ENCODE data around the gene KCNJ6. TPM values are rescaled to one million over a fixed set of nuclear protein-coding genes. Genes with fewer than 3 reads are reported as not detected.

KCNJ6 gene
- total RNA-seq, 2 experiments from 2014 or later = not detected

DNA sequence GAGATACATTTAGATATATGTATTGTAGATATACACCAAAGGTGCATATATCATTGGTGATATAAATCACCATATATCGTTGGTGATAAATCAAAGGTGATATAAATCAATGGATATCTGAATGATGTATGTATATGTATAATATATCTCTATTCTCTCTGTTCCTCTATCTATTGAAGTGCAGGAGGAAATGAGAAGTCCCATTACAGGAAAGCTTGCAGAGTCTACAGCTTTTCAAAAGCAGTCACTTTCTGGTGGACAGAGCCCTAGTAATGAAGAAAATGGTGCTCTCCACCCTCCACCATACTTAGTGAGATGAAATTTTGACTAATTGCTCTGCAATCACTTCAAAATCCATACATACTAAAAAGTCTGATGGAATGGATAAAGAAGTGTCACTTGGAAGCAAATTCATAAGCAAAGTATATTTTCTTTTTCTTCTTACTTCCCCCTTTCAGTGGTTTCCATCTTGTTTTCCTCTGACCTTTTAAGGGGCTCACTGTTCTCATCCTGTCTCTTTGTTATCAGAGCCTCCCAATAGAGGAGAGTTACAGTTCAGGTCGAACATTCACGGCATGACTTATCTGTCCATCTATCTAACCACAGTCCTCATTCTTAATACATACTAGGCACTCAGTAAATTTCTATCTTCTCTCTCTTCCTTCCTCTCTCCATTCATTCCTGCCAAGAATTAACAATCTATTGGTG is 227.2 kb downstream of the KCNJ6 start:
- ATAC-seq = no peak
- no peak overlapping the region for H3K27ac Mint-ChIP-seq
- peaks cover 11% of the 10 kb centered on the region for H3K27me3 Mint-ChIP-seq

DNA sequence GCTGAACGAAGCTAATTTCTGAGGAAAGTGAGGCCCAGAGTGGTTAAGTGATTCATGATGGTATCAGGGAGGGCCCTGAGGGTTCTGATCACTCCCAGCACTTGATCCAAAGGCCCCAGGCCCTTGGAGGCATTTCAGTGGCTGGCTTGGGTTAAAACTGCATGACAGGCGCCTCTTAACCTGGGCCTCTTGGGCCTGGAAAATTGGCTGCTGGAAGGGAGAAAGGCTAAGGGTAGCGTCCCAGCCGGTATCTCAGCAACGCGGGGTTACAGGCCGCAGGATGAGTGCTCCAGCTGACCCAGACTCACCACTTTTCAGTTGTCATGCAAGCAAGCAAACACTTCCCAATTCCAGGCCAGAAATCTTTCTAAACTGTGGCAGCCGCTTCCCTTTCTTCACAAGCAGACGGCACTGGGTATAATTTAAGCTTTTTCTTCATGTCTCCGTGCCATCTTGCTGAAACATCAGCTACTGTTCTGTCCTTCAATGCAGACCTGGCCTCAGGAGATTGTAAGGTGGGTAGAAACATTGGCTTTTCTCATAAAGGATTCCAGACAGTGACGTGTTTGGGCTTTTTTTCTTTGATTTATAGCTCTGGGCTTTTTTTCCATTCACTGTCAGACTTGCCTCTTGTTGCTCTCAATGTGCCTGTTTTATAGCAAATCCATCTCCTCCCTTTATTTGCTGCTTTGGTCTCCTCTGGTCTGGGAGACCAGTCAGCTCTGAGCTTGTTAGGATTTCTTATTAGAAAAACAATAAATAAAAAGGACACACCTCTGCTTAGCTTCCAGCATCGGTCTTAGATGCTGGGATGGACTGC is 229.1 kb downstream of the KCNJ6 start:
- Mint-ChIP-seq H3K27me3 (peaks cover 11% of the 10 kb centered on the region), H3K36me3 (no peaks in the 10 kb centered on the region), H3K9me3 (ENCODE audit: low read depth) (no peaks in the 10 kb centered on the region), H3K4me1 (no peaks in the 10 kb centered on the region), H3K4me3 (no peak overlapping the region), H3K27ac (no peak overlapping the region)
- CTCF ChIA-PET = interaction anchor here (1.6 kb wide), 1 partner anchor 25 kb away, joined by 5 read pairs; no protein-coding TSS in a partner anchor
- DNase-seq (no peak), ATAC-seq (no peak)

More for the DNA sequence above, 227.2 kb downstream of the KCNJ6 start:
- no peaks in the 10 kb centered on the region for H3K9me3 Mint-ChIP-seq (ENCODE audit: low read depth)
- DNase-seq = no peak
- H3K4me1 Mint-ChIP-seq = no peaks in the 10 kb centered on the region
- no peaks in the 10 kb centered on the region for H3K36me3 Mint-ChIP-seq
- CTCF ChIA-PET = no interaction called here
- H3K4me3 Mint-ChIP-seq = no peak overlapping the region

DNA sequence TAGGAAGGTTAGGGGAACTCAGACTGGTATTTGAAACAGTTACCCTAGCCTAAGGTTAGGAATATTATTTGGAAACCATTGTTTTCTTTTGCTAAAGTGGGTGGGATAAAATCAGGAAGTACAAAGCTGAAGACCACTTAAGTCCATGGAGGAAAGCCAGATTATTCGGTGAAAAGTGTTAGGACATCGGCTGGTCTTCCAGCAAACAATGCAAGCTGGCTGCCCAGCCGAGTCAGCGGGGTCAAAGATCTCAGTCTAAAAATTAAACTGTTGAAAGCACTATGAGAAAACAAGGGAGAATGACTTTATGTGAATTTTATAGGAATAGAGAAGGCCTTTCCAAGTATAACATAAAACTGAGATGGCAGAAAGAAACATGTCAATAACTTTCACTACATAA is 231.7 kb downstream of the KCNJ6 start:
- CTCF ChIA-PET = no interaction called here
- ATAC-seq (no peak), DNase-seq (no peak)
- Mint-ChIP-seq H3K36me3 (no peaks in the 10 kb centered on the region), H3K9me3 (ENCODE audit: low read depth) (no peaks in the 10 kb centered on the region), H3K4me1 (no peaks in the 10 kb centered on the region), H3K4me3 (no peak overlapping the region), H3K27me3 (peaks cover 16% of the 10 kb centered on the region), H3K27ac (no peak overlapping the region)

DNA sequence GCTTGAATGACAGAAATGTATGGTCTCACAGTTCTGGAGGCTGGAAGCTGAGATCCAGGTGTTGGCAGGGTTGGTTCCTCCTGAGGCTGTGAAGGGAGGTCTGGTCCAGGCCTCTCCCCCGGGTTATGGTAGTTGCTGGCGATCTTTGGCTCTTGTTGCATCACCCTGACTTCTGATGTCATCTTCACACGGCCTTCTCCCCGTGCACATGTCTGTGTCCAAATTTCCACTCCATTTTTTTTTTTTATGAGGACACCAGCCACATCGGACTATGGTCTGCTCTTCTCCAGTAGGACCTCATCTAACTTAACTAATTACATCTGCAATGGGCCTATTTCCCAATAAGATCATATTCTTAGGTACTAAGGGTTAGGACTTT is 232.2 kb downstream of the KCNJ6 start:
- DNase-seq (no peak), ATAC-seq (no peak)
- no peak overlapping the region for H3K4me3 Mint-ChIP-seq
- H3K9me3 Mint-ChIP-seq (ENCODE audit: low read depth) = no peaks in the 10 kb centered on the region
- CTCF ChIA-PET = no interaction called here
- H3K4me1 Mint-ChIP-seq = no peaks in the 10 kb centered on the region
- no peak overlapping the region for H3K27ac Mint-ChIP-seq
- H3K36me3 Mint-ChIP-seq = no peaks in the 10 kb centered on the region
- peaks cover 13% of the 10 kb centered on the region for H3K27me3 Mint-ChIP-seq

DNA sequence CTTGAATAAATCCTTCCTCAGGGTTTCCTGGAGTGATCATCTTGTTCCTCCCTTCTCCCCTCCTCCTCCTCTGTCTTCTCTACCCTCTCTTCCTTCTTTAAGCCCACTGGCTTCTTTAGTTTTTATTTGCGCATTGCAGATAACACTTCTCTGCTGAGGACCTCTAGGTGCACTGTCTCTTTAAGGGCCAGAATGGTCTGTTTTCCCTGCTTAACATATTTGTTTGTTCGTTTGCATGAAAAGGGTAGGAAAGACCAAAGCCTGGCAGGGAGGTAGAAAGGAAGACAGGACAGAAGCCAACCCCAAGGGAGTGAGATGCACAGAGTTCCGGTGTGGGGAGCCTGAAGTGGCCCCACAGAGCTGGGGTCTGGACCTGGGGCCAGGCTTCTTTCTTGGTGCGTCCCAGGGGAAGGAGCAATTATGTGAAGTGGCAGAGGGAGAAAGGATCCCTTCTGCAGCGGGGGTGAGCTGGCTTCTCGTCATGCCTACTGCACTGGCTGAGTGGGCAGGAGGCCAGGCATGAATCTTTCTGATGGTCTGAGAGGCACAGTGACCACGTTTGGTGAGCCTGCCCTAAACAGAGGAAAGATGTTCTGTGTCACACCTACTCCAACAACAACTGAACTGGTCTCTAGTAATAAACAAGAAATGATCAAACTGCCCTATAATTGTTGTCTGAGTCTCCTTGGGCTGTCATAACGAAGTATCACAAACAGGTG is 232.7 kb downstream of the KCNJ6 start:
- H3K36me3 Mint-ChIP-seq = no peaks in the 10 kb centered on the region
- no peaks in the 10 kb centered on the region for H3K9me3 Mint-ChIP-seq (ENCODE audit: low read depth)
- CTCF ChIA-PET = no interaction called here
- H3K27me3 Mint-ChIP-seq = peaks cover 13% of the 10 kb centered on the region
- DNase-seq (no peak), ATAC-seq (no peak)
- H3K4me3 Mint-ChIP-seq = no peak overlapping the region
- no peak overlapping the region for H3K27ac Mint-ChIP-seq
- H3K4me1 Mint-ChIP-seq = no peaks in the 10 kb centered on the region

DNA sequence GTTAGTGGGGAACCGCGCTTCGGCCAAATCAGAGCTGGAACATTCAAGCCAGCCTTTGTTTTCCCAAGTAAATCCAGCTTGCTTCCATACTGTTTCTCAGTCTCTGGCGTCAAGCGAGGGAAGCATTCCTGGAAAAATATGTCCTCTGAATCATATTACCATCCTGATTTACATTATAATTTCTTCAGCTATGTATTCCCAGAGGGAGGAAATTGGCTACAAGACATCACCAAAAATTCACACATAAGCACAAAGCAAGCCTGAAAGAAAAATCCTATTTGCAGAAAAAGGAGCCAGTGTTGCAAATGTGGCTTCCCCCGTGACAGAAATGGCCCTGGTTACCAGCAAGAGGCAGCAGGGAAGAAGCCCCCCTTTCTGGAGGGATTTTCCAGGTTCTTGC is 233.3 kb downstream of the KCNJ6 start:
- Mint-ChIP-seq H3K9me3 (ENCODE audit: low read depth) (no peaks in the 10 kb centered on the region), H3K36me3 (no peaks in the 10 kb centered on the region), H3K4me3 (no peak overlapping the region), H3K27ac (no peak overlapping the region), H3K27me3 (peaks cover 12% of the 10 kb centered on the region), H3K4me1 (no peaks in the 10 kb centered on the region)
- no peak for DNase-seq
- CTCF ChIA-PET = no interaction called here
- ATAC-seq = no peak

DNA sequence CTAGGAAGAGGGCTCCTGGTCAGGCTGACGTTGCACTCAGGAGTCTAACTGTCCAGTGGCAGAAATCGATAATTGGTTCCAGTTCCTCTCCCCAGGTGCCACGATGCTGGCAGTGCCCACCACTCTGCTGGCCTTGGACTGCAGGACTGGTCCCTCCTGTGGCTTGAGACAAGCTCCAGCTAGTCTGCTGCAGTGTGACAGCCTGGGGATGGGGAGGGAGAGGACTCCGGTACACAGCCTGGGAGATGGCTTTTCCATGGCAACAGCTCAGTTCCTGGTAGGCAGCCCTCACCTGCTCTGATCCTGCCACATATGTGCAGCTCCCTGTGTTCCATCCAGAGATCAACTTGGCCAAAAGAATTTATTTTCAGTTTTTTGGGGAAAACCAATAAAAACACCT is 239.3 kb downstream of the KCNJ6 start:
- no peak for ATAC-seq
- H3K4me1 Mint-ChIP-seq = no peaks in the 10 kb centered on the region
- DNase-seq = no peak
- no peaks in the 10 kb centered on the region for H3K36me3 Mint-ChIP-seq
- peaks cover 21% of the 10 kb centered on the region for H3K27me3 Mint-ChIP-seq
- CTCF ChIA-PET = interaction anchor here (1.0 kb wide), 1 partner anchor 24 kb away, joined by 3 read pairs; no protein-coding TSS in a partner anchor
- no peaks in the 10 kb centered on the region for H3K9me3 Mint-ChIP-seq (ENCODE audit: low read depth)
- H3K27ac Mint-ChIP-seq = no peak overlapping the region
- no peak overlapping the region for H3K4me3 Mint-ChIP-seq

DNA sequence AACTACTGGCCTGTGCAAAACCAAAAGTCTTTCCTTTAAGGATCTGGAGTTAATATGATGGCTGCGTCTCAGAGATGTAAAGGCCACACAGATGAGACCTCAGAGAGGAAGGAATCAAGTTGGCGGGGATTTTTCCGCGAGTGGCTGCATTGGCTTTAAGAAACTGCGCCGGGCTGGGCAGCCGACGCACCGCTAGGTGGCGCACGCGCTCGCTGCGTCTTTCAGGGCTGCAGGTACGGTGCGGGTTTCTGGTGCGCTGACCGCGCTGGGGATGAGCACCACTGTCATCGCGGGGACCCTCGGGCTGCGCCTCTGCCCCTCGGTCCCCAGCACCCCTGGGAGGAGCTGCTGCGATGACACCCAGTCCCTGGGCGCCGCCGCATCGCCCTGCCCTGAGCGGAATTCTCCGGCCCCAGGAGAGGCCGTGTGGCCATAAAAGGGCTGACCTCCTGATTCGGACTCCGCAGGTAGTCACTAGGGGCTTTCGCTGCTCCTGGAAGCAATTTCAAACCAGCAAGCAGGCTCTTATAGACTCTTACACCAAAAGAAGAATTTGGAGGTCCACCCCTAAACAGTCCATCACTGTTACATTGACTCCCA is 241.0 kb downstream of the KCNJ6 start:
- ATAC-seq (peak; percentile 80), DNase-seq (peak; percentile 62)
- CTCF ChIA-PET = interaction anchor here (0.6 to 1.7 kb wide), 5 partner anchors 10 to 112 kb away, joined by 3 to 6 read pairs (median 3); no protein-coding TSS in a partner anchor
- Mint-ChIP-seq H3K4me1 (no peaks in the 10 kb centered on the region), H3K36me3 (no peaks in the 10 kb centered on the region), H3K9me3 (ENCODE audit: low read depth) (no peaks in the 10 kb centered on the region), H3K27ac (no peak overlapping the region), H3K27me3 (peaks cover 18% of the 10 kb centered on the region), H3K4me3 (no peak overlapping the region)

DNA sequence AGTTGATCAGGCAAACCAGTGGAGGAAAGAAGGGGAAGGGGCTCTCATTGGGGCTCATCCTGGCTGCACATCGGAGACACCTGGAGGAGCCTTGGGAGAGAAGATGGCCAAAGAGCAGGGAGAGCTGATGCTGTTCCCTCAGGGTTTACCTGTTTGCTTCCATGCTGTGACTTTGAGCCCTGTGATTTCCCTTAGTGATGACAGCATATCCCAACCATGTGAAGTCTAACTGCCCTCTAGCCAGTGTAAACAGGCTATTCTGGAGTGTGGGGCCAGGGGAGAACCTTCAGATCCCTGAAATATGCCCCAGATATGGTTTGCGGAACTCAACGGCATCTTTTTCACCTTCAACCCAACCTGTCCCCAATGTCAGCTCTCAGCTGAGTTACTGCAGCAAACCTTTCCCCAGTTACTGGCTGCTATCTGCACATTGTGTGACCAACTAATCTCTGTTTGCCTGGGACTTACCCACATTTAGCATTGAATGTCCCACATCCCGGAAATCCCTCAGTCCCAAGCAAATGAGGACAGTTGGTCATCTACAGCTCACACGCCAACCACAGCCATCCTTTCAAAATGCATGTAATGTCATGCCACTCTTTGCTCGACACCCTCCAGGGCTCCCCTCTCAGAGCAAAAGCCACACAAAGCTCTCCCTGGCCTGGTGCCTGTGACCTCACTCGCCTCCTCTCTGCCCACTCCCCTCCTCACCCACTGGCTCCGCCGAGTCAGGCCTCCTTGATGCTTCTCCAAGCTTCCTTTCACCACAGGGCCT is 242.3 kb downstream of the KCNJ6 start:
- CTCF ChIA-PET = interaction anchor here (1.2 to 1.7 kb wide), 2 partner anchors 9 to 46 kb away, joined by 3 to 4 read pairs; no protein-coding TSS in a partner anchor
- Mint-ChIP-seq H3K4me3 (no peak overlapping the region), H3K36me3 (no peaks in the 10 kb centered on the region), H3K27me3 (peaks cover 21% of the 10 kb centered on the region), H3K9me3 (ENCODE audit: low read depth) (no peaks in the 10 kb centered on the region), H3K27ac (no peak overlapping the region), H3K4me1 (no peaks in the 10 kb centered on the region)
- ATAC-seq = no peak
- no peak for DNase-seq

DNA sequence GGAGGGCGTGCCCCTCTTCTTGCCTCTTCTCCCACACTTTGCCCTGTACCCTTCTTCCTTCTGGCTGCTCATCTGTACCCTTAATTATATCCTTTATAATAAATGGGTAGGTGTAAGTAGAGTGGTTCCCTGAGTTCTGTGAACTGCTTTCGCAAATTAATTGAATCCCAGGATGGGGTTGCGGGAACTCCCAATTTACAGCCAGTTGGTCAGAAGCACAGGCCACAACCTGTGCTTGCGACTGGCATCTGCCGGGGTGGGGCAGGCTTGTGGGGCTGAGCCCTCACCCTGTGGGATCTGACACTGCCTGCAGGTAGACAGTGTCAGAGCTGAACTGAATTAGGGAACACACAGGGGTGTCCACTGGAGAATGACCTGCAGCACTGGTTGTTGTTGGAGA is 244.9 kb downstream of the KCNJ6 start:
- ATAC-seq (no peak), DNase-seq (no peak)
- Mint-ChIP-seq H3K27me3 (peaks cover 19% of the 10 kb centered on the region), H3K4me1 (no peaks in the 10 kb centered on the region), H3K9me3 (ENCODE audit: low read depth) (no peaks in the 10 kb centered on the region), H3K27ac (no peak overlapping the region), H3K4me3 (no peak overlapping the region), H3K36me3 (no peaks in the 10 kb centered on the region)
- CTCF ChIA-PET = interaction anchor here (1.3 to 1.4 kb wide), 2 partner anchors 37 to 108 kb away, joined by 4 read pairs; no protein-coding TSS in a partner anchor

DNA sequence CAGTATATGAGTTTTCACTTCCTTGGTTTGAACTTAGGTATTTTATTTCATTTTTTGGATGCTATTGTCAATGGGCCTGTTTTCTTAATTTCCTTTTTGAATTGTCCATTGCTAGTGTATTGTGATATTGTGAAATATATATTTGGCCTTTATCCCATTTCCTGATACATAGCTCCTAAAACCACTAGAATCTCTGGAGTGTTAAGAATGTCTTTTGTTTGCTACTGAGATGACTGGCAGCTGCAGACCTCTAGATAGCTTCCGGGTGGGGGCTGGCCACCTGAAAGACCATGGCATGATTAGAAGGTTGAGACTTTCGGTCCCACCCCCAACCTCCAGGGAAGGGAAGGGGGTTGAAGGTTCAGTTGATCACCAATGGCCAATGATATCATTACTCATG is 245.4 kb downstream of the KCNJ6 start:
- Mint-ChIP-seq H3K4me1 (no peaks in the 10 kb centered on the region), H3K36me3 (no peaks in the 10 kb centered on the region), H3K27ac (no peak overlapping the region), H3K4me3 (no peak overlapping the region), H3K27me3 (peaks cover 19% of the 10 kb centered on the region), H3K9me3 (ENCODE audit: low read depth) (no peaks in the 10 kb centered on the region)
- DNase-seq = no peak
- CTCF ChIA-PET = interaction anchor here (1.4 kb wide), 1 partner anchor 38 kb away, joined by 4 read pairs; no protein-coding TSS in a partner anchor
- ATAC-seq = no peak

DNA sequence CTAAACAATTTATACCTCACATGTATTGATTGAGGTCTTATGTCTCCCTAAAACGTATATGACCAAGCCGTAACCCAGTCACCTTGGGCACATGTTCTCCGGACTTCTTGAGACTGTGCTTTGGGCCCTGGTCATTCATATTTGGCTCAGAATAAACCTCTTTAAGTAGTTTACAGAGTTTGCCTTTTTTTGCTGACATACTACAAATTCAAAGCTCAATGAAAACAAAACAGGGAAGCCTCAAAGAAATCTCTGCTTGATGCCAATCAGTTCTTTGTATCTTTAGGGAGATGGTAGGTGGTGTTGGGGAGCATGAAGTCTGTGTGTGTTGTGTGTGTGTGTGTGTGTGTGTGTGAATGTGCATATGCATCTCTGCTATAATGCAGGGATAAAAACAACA is 247.0 kb downstream of the KCNJ6 start:
- Mint-ChIP-seq H3K4me1 (no peaks in the 10 kb centered on the region), H3K4me3 (no peak overlapping the region), H3K27me3 (peaks cover 14% of the 10 kb centered on the region), H3K9me3 (ENCODE audit: low read depth) (no peaks in the 10 kb centered on the region), H3K36me3 (no peaks in the 10 kb centered on the region), H3K27ac (no peak overlapping the region)
- CTCF ChIA-PET = no interaction called here
- DNase-seq (no peak), ATAC-seq (no peak)

Measured in activated CD8-positive, alpha-beta memory T cell treated with anti-CD3 and anti-CD28 coated beads, Interleukin-2, amount 10 ng/mL, durations not matched to agents 7 days and 5 days (primary cell).